LNCaP clone FGC (cell line): ENCODE results near the gene EGFL8.

Source experiments
- DNase-seq: peaks from one replicate; pipeline ENCODE4 v3.0.0-alpha.2; 2011; ENCODE audit warnings: low read depth
- H3K4me3 ChIP-seq: 2 replicates; pipeline ENCODE4 v1.5.1; 2011; ENCODE audit warnings: mild to moderate bottlenecking, low read depth, low read length, control low read depth
- TF ChIP-seq, protein P1 (sequence below): IDR thresholded peaks from 2 replicates; pipeline ENCODE4 v1.5.1; 2012; ENCODE audit warnings: mild to moderate bottlenecking; ENCODE audit not compliant: control insufficient read depth, insufficient read depth; ENCODE audit errors: extremely low read depth

EGFL8 gene

DNA sequence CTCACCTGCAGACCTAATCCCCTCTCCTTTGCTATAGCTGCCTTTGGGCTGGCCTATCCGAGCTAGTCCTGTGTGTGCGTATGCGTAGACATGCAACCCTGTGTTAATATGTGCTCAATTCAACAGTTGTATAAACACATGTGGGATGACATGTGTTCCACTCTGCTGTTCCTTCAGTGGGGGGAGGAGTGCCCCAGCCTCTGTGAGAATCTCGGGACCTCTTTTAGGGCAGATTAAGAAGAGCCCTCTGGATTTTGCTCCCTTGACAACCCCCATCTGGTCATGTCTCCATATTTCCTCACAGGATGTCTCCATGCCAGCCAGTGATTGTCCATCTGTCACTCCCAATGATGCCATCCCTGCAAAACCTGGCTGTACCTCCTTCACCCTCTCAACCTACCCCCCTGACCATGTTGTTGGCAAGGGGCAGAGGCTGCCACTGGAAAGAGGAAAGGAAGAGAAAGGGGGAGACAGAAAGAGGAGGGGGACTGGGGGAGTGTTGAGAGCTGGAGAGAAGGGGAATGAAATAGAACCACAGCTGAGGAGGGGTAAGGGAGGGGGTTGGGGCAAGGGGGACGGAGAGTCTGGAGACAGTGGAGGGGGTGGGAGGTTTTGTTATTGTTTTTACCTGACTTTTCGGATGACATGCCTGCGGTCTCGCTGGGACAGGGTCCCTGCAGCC, 13.1 kb upstream of the EGFL8 start:
- H3K4me3 ChIP-seq, result no peak overlapping the region
- DNase-seq, result no peak

DNA sequence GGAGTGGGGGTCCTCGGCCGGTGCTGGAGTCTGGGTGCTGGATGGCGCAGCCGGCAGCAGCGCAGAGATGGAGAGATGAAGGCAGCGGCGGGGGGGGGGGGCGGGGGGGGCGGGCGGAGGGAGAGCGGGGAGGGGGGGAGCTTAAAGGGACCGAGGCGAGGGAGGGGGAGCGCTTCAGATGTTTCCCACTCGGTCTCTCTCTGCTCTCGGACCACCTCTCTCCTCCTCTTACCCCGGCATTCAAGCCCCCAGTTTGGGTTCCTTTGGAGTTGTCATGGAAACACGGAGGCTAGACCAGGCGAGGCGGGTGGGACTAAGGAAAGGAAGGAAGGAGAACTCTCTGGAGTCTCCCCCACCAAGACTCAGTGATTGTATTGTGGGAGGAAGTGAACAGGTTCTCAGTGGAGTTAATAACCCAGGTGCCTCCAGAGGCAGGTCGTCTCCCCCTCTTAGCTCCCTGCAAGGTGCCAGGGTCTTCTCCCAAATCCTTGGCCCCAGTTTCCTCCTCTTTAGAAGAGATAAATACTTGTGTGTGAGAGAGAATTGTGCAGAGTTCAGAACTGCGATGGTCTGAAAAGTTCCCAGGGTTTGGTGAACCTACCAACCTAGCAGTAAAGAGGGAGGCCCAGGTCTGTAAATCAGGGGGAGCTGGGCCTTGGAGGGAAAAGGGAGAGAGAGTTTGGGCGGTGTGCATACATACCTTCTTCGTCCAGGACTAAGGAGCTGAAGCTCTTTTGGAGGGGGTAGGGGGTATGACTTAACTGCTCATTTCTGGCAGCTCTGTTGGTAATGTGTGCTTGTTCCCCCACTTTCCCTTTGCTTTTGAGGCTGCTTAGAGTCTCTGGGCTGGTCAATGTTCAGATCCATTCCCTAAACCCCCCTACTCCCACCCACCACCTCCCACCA, 12.3 kb upstream of the EGFL8 start, which contains the start of gene PRRT1:
PRRT1 (minus strand) TSS at position 77 of the 906 bp plus-strand sequence. CDS start 112 bp downstream, outside the sequence.
- no peak for DNase-seq
- no peak within 1 kb of the TSS for H3K4me3 ChIP-seq
- TF ChIP-seq, protein P1, sequence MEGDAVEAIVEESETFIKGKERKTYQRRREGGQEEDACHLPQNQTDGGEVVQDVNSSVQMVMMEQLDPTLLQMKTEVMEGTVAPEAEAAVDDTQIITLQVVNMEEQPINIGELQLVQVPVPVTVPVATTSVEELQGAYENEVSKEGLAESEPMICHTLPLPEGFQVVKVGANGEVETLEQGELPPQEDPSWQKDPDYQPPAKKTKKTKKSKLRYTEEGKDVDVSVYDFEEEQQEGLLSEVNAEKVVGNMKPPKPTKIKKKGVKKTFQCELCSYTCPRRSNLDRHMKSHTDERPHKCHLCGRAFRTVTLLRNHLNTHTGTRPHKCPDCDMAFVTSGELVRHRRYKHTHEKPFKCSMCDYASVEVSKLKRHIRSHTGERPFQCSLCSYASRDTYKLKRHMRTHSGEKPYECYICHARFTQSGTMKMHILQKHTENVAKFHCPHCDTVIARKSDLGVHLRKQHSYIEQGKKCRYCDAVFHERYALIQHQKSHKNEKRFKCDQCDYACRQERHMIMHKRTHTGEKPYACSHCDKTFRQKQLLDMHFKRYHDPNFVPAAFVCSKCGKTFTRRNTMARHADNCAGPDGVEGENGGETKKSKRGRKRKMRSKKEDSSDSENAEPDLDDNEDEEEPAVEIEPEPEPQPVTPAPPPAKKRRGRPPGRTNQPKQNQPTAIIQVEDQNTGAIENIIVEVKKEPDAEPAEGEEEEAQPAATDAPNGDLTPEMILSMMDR, result no peak

More for the DNA sequence above, 13.1 kb upstream of the EGFL8 start:
- TF ChIP-seq, protein P1, result no peak

DNA sequence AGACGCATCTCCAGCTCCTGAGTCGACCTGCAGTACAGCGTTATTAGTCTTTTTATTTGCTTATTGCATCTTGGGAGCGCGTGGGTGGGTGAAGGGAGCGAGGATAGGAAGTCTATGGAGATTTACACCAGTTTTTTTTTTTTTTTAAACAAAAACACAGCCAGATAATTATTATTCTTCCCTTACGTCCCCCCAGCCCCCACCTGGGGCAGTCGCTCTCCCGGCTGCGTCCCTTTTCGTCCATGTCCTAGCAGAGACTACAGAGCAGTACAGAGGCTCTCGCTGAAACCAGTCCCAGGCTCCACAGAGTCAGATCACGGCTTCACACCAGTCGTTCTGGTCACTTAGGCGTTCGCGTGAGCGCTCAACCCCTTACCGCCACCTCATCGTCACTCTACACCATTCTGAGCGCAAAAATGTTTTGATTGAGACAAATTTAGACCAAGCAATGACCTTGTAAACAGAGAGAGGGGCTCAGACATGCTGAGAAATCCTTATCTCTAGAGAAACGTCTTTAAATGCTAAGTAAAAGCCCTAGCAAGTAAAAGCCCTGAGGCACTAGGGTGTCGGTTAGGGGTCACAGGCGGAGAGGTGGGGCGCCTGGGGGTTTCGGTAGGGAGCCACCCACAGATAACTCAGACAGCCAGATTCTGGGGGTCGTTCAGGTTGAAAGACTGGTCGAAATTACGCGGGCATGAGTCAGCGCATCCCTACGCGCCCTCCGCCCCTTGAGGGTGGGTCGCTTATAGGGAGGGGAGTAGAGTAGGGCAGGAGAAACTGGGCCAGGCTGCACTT, 11.4 kb upstream of the EGFL8 start:
- DNase-seq, result no peak
- TF ChIP-seq, protein P1, result no peak
- H3K4me3 ChIP-seq, result peak overlapping the region; percentile 77

DNA sequence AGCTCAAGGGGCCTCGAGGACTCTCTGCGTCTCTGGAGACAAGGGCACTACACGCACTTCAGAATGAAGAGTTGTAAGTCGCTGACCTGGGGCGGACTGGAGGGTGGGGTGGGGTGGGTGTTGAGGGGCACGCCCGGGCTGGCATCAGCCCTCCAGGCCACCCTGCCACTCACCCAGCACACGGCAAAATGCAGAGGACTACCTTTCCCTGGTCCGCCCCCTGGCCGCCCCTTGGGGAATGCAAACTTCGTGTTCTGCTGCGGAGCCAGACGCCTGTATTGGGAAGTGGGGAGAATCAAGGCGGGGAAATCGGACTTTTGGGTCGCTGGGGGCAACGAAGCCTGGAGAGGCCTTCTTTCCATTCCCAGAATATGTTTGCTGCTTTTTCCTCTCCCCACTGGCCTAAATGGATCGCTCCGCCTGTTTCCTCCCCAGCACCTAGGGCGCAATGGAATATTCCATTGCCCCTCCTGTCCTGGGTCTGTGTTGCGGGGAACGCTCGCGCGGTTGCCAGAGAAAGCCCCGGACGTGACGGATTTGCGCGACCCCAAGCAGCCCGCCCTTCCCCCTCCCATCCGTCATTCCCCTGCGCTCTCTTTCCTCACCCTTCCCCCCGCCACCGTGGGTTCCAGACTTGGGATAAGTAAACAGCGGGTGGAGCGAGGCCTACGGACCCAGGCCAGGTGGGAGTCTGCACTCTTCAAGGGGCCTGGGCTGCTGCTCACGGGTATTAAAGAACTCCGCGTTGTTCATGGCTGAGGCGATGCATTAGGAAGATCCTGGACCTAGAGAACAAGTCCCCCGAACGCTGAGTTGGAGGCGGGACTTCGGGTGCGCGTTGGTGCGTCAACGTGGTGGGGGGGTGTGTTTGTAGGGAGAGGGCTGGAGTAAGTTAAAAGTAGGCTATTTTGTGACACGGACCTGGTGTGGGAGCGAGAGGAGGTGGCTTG, 10.6 kb upstream of the EGFL8 start, which contains the start of gene PPT2:
PPT2 (plus strand) TSS at position 578 of the 950 bp plus-strand sequence. CDS start 454 bp downstream, outside the sequence.
- no peak for DNase-seq
- TF ChIP-seq, protein P1, result no peak

DNA sequence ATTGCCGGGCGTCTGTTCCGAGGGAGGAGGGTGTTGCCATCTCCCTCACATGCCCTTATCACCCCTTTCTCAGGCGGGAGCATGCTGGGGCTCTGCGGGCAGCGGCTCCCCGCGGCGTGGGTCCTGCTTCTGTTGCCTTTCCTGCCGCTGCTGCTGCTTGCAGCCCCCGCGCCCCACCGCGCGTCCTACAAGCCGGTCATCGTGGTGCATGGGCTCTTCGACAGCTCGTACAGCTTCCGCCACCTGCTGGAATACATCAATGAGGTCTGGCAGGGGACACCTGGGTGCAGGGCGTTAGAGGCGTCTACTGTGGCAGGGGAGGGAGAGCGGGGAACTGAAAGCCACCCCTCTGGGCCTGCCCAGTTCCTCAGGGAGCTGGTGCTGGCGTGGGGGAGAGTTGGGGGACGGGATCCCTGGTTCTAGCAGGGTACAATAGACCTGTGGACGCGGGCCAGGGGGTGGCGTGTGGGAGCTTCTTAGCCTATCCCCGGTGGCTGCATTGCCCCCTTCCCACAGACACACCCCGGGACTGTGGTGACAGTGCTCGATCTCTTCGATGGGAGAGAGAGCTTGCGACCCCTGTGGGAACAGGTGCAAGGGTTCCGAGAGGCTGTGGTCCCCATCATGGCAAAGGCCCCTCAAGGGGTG, 9.8 kb upstream of the EGFL8 start:
- H3K4me3 ChIP-seq, result peak overlapping the region; percentile 77
- peak; percentile 42 for DNase-seq
- TF ChIP-seq, protein P1, result peak; percentile 80

More for the DNA sequence above, 10.6 kb upstream of the EGFL8 start, which contains the start of gene PPT2:
- H3K4me3 ChIP-seq, result peak within 1 kb of the TSS; percentile 77
